Aorta (tissue), 5 donors: ENCODE measurements around the gene MZT2B. TPM values are rescaled to one million over a fixed set of nuclear protein-coding genes. Genes with fewer than 3 reads are reported as not detected.
"Not testable (repeated sequence)": the region's sequence is repeated elsewhere in the genome, so short reads cannot be mapped to it uniquely, and the experiment has no call there.

ENCODE experiments used
- ATAC-seq: fragments of 200-7000 bp; cut with Tn5 transposase; one replicate; pipeline ENCODE4 v1.9.1; 2022; ENCODE audit warnings: moderate library complexity; ENCODE audit not compliant: low FRiP score
- DNase-seq, 2 donors: peaks; one replicate each; pipeline ENCODE4 v3.0.0-alpha.2; 2020
- H3K27ac ChIP-seq, 2 donors: one replicate each; pipeline ENCODE4 v1.5.1; 2013; ENCODE audit warnings: low read length in 2 of 2, mild to moderate bottlenecking in 2 of 2, moderate library complexity in 2 of 2, control low read depth in 1 of 2, inconsistent platforms in 1 of 2, low read depth in 1 of 2
- H3K27me3 ChIP-seq, 2 donors: one replicate each; pipeline ENCODE4 v1.6.1; 2013; ENCODE audit warnings: control low read depth in 1 of 2, low read length in 1 of 2, mild to moderate bottlenecking in 1 of 2, moderate library complexity in 1 of 2; ENCODE audit not compliant: insufficient read depth in 2 of 2, control insufficient read depth in 1 of 2
- H3K36me3 ChIP-seq, 2 donors: one replicate each; pipeline ENCODE4 v1.6.1; 2013; ENCODE audit warnings: control low read depth in 1 of 2, low read length in 1 of 2, mild to moderate bottlenecking in 1 of 2; ENCODE audit not compliant: insufficient read depth in 2 of 2, control insufficient read depth in 1 of 2
- H3K4me1 ChIP-seq, 2 donors: one replicate each; pipeline ENCODE4 v1.6.1; 2013; ENCODE audit warnings: low read length in 2 of 2, control low read depth in 1 of 2, mild to moderate bottlenecking in 1 of 2, moderate library complexity in 1 of 2; ENCODE audit not compliant: insufficient read depth in 2 of 2, control insufficient read depth in 1 of 2
- H3K4me3 ChIP-seq, 2 donors: one replicate each; pipeline ENCODE4 v1.5.1; 2013; ENCODE audit warnings: low read length in 2 of 2, control low read depth in 1 of 2, mild to moderate bottlenecking in 1 of 2
- H3K9me3 ChIP-seq: one replicate; pipeline ENCODE4 v1.6.1; 2013; ENCODE audit warnings: mild to moderate bottlenecking, low read length; ENCODE audit not compliant: control insufficient read depth
- WGBS, 2 donors: extraction: QIAGEN DNeasy Blood & Tissue Kit; methylation state at CpG; one replicate each; pipeline ENCODE4 v1.1.7; 2013; 5-methylcytosine and 5-hydroxymethylcytosine counted together
- intact Hi-C, 2 donors: fragments of 100-400 bp; cut with DNase I; formaldehyde crosslinking; loops; one replicate each; pipeline versions ENCODE4 v1.14.2 to v1.15.0; 2022
- polyA plus RNA-seq, 2 donors: library from polyadenylated mRNA; stranded (reverse); fragments of 200-250 nt; gene quantifications; one replicate each; pipeline ENCODE4 v1.2.3, GENCODE V29; 2013
- total RNA-seq, 2 donors: library from RNA; stranded (reverse); fragmentation: NEBNext Ultra II Directional; extraction: Animal tissue kit (Norgen Biotek cat#: 25700); gene quantifications; one replicate each; pipeline ENCODE4 v1.2.1, GENCODE V29; 2021
- donor health status: healthy with polysubstance abuse.
- donor health status: Bipolar disorder and iron deficiency.
- donor health status: DM: no; HTN: no; CAD: no.
- donor health status: DM: no; HTN: no; CAD: no.
- donor health status: DM: yes; HTN: yes; CAD: no.

Gene MZT2B
- total and polyA plus RNA-seq, 4 donors: 172 to 234 (median 189) TPM

DNA sequence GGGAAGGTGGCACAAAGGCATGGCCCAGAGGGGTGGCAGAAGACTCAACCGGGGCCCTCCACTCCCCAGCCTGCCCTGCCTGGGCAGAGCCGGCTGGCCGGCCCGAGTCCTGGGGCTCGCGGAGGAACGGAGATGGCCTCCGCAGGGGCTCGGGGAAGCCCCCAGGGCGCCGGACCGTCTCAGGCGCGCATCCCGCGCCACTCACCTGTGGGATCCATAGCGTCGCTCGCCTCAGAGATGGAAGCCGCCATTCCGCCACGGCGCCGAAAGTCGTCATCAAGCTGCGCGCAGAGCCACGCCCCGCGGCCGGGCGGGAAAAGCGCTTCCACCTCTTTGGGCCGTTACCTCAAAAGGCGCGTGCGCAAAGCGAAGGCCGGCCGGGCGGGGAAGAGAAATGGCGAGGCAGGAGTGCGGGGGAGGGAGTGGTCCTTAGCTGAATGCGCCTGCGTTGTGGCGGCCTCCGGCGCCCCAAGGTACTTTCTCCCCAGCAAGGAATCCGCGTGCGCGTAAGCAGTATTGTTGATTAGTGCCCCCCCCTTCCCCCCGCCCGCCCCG is 660 bp upstream of the MZT2B start, which contains the start of gene SMPD4:
Gene SMPD4 (minus strand): TSS at position 278 of the 555 bp plus-strand sequence. CDS start 5,010 bp downstream, outside the sequence.
- DNase-seq: peak; percentile 99 to 100
- Histone ChIP-seq H3K4me3 (peak within 1 kb of the TSS; percentile 77 to 92), H3K4me1 (no peaks in the 10 kb centered on the region), H3K36me3 (no peaks in the 10 kb centered on the region), H3K27me3 (no peaks in the 10 kb centered on the region), H3K27ac (peak within 1 kb of the TSS; percentile 22 to 57), H3K9me3 (no peaks in the 10 kb centered on the region)
- peak; percentile 98 for ATAC-seq
- intact Hi-C loops: loop anchor here (5.0 to 10.0 kb wide), 3 partner anchors 151 to 1303 kb away; no protein-coding TSS in a partner anchor
- WGBS, 2 donors: 0% methylated on average over 52 to 55 of the region's 55 CpGs

DNA sequence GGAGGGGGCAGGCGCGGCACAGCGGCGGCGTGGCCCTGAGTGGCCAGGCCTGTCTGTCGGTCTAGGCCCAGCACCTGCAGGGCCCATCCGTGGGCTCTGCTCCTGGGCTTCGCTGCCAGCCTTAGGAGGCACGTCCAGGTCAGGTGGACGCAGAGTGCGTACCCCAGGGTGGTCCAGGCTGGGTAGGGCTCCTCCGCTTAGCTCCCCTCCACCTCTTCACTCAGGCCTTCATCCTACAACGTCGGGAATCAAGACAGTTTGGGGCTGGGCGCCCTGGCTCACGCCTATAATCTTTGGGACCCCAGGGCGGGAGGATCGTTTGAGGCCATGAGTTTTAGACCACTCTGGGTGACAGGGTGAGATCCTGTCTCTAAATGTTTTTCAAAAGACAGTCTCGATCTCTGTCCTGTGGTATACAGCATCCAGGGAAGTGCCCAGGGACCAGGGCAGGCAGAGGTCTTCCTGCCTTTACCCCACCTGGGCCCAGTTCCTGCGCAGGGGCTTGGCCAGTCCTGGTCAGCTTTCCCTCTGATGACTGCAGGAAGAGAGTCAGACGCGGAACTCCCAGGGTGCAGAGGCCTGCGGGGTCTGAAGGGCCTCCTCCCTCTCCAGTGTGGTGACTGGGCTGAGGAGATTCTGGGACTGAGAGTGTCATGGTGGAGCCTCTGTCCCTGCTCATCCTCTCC is 907 bp downstream of the MZT2B start:
- WGBS, 2 donors: 27 to 32% methylated on average over 20 to 23 of the region's 23 CpGs
- H3K27me3 ChIP-seq, ATAC-seq, DNase-seq, H3K4me1 ChIP-seq, H3K4me3 ChIP-seq, H3K9me3 ChIP-seq, H3K36me3 ChIP-seq: not testable (repeated sequence)
- intact Hi-C loops: loop anchor here (5.0 to 10.0 kb wide), 3 partner anchors 149 to 1302 kb away; no protein-coding TSS in a partner anchor
- peak overlapping the region in 1 of 2 donors; percentile 37 for H3K27ac ChIP-seq

DNA sequence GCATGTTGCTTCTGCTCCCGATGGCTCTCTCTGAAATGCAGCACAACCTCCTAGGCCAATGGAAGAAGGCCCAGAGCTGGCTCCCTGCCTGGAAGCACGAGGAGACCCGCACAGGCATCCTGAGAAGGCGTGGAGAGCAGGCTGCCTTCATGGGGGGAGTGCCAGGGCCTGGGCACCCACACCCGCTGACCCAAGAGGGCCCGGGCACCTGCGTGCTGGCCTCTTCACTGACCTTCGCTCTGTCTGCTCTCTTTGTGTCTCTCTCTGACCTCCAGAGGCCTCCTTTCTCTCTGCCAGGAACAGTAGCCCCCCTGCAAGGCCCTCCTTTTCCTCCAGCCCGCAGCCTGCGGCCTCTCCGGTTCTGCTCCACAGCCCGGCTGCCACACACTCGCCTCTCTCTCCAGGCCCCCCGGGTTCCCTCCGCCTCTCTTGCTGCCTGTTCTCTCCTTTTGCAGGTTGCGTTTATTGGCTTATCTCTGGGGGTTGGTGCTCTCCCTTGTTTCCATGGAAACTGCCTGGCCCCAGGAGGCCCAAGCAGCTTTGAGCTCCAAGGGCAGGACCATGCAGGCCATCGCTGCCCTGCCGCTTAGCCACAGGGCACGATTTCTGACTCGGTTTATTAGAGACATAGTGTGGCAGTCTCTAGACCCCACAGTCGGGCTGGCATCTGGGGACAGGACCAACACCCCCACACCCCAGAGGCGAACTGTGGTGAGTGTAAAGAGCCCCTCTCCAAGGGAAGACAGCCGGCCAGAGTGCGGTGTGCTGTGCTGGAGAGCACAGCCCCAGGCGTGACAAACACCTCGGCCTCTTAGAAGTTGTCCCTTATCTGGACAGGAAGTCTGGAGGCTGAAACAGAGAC is 1.7 kb downstream of the MZT2B start:
- WGBS, 2 donors: 63 to 70% methylated on average over 25 to 26 of the region's 26 CpGs
- no peak for ATAC-seq

DNA sequence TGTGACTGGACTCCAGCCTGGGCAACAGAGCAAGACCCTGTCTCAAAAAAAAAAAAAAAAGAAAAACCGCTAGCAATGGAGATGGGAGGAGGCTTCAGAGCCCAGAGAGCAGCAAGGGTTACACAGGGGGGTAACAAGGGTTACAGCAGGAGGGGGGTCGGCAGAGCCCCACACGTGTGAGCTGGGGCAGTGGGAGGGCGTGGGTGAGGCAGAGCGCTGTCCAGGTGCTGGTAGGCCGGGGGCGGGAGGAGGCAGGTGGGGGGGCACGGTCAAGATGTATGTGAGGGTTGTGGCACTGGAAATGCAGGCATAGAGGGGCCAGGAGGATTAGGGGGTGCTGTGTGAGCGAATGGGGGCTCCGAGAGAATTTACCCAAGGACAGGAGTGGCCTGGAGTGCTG is 3.4 kb downstream of the MZT2B start:
- WGBS, 2 donors: 86 to 94% methylated on average over 8 to 10 of the region's 10 CpGs
- Histone ChIP-seq H3K4me1 (no peaks in the 10 kb centered on the region), H3K36me3 (peaks cover 0 to 2% of the 10 kb centered on the region in 2 donors), H3K9me3 (no peaks in the 10 kb centered on the region), H3K4me3 (no peak overlapping the region), H3K27ac (no peak overlapping the region), H3K27me3 (no peaks in the 10 kb centered on the region)
- intact Hi-C loops: loop anchor here in 1 of 2 donors (10.0 kb wide), 1 partner anchor 1299 kb away; no protein-coding TSS in a partner anchor
- DNase-seq: no peak
- ATAC-seq: no peak

More for the DNA sequence above, 1.7 kb downstream of the MZT2B start:
- Histone ChIP-seq H3K27ac (no peak overlapping the region), H3K36me3 (no peaks in the 10 kb centered on the region), H3K9me3 (no peaks in the 10 kb centered on the region), H3K27me3 (no peaks in the 10 kb centered on the region), H3K4me3 (no peak overlapping the region), H3K4me1 (no peaks in the 10 kb centered on the region)
- intact Hi-C loops: loop anchor here (5.0 to 10.0 kb wide), 3 partner anchors 149 to 1301 kb away; no protein-coding TSS in a partner anchor
- DNase-seq: no peak

DNA sequence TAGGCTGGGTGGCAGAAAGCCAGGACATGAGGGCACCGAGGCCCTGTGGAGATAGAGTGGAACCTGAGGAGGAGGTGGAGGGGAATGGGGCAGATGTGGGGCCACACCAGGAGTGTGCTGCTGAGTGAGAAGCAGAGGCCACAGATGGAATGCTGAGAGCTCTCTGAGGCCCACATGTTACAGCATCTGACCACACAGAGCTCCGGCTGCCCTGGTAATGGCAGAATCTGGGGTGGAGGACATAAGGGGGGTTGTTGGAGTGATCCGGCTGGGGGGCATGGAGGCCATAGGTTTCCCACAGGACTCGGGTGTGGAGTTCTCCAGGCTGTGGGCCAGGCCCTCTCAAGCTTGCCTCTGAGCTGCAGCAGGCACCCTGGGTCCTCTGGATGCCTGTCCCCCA is 3.8 kb downstream of the MZT2B start:
- H3K27me3 ChIP-seq: no peaks in the 10 kb centered on the region
- no peaks in the 10 kb centered on the region for H3K9me3 ChIP-seq
- peaks cover 0 to 2% of the 10 kb centered on the region in 2 donors for H3K36me3 ChIP-seq
- intact Hi-C loops: loop anchor here in 1 of 2 donors (10.0 kb wide), 1 partner anchor 1299 kb away; no protein-coding TSS in a partner anchor
- H3K4me3 ChIP-seq: no peak overlapping the region
- H3K27ac ChIP-seq: no peak overlapping the region
- ATAC-seq: no peak
- 62 to 74% methylated on average over 3 to 4 of the region's 4 CpGs for WGBS, 2 donors
- DNase-seq: no peak
- no peaks in the 10 kb centered on the region for H3K4me1 ChIP-seq

DNA sequence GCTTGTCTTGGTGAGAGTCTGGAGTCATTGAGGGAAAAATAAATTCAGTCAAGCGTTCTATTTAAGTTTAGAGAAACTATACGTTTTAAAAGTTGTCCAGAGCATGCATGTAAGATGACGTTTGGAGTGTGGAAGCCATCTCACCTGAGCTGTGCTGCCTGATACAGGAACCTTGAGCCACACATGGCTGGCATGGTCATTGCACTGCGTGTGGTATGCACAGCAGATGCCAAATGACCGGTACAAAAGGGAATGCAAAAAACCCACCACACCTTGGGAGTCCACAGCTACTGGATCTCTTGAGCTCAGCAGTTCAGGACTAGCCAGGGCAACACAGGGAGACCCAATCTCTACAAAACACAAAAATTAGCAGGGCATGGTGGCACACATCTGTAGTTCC is 4.3 kb downstream of the MZT2B start:
- ATAC-seq (no peak), DNase-seq (no peak)
- no peaks in the 10 kb centered on the region for H3K4me1 ChIP-seq
- no peaks in the 10 kb centered on the region for H3K27me3 ChIP-seq
- intact Hi-C loops: loop anchor here in 1 of 2 donors (10.0 kb wide), 1 partner anchor 1298 kb away; no protein-coding TSS in a partner anchor
- WGBS, 2 donors: 64 to 76% methylated on average over 5 of the region's 5 CpGs
- no peak overlapping the region for H3K4me3 ChIP-seq
- H3K36me3 ChIP-seq: peaks cover 0 to 3% of the 10 kb centered on the region in 2 donors
- H3K27ac ChIP-seq: no peak overlapping the region
- H3K9me3 ChIP-seq: no peaks in the 10 kb centered on the region

DNA sequence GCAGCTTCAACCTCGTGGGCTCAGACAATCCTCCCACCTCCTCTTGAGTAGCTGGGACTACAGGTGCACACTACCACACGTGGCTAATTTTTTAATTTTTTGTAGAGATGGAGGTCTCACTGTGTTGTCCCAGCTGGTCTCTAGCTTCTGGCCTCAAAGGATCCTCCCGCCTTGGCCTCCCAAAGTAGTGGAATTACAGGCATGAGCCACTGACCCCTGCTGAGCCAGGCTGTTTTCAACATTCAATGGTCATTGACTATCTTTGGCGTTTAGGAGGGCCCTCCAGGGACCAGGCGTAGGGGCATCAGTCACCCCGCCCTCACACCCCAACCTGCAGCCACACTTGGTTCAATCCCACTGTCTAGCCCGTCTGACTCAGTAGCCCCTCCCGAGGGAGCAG is 5.2 kb downstream of the MZT2B start:
- WGBS, 2 donors: 73 to 82% methylated on average over 7 to 8 of the region's 8 CpGs
- no peak for DNase-seq
- H3K4me3 ChIP-seq: no peak overlapping the region
- intact Hi-C loops: loop anchor here in 1 of 2 donors (10.0 kb wide), 1 partner anchor 1298 kb away; no protein-coding TSS in a partner anchor
- H3K27ac ChIP-seq: no peak overlapping the region
- no peaks in the 10 kb centered on the region for H3K9me3 ChIP-seq
- no peak for ATAC-seq
- no peaks in the 10 kb centered on the region for H3K4me1 ChIP-seq
- no peaks in the 10 kb centered on the region for H3K27me3 ChIP-seq
- H3K36me3 ChIP-seq: peaks cover 0 to 3% of the 10 kb centered on the region in 2 donors
